Prostate gland (tissue), 2 donors: ENCODE data around the gene PRDM10.

Source experiments
- CTCF ChIP-seq, 4 experiments: fragments of 200-600 bp in 2 of 4; fragments of 450-650 bp in 2 of 4; sonication (generic) in 2 of 4; IDR thresholded peaks; 1 replicate in 3 of 4; 2 replicates in 1 of 4; pipeline ENCODE4 v1.5.1; 2016 to 2019; ENCODE audit warnings: antibody characterized with exemption in 4 of 4, mild to moderate bottlenecking in 2 of 4, moderate library complexity in 2 of 4
- POLR2A ChIP-seq: fragments of 450-650 bp; IDR thresholded peaks from one replicate; pipeline ENCODE4 v1.6.1; 2016; ENCODE audit warnings: antibody characterized with exemption, mild to moderate bottlenecking

- peak in 1 of 4 experiments; percentile 44 for TF ChIP-seq CTCF (IDR thresholded peaks at IDR 0.05)
- TF ChIP-seq POLR2A = peak; percentile 51
These were observed at the start of gene PRDM10 for GRCh38 chr11:130002352-130002845.
